HepG2 (cell line): ENCODE results near the gene MRS2. TPM values are rescaled to one million over a fixed set of nuclear protein-coding genes. Genes with fewer than 3 reads are reported as not detected.

Experiments
- ATAC-seq: fragments of 200-7000 bp; cut with Tn5 transposase; 3 replicates; pipeline ENCODE4 v1.9.1; 2020; ENCODE audit warnings: mild to moderate bottlenecking, moderate library complexity
- BruUV-seq: library from RNA; stranded (reverse); fragments of 400-500 nt; replicated peaks from 2 replicates; lab custom pipeline; 2021; lab: Mats Ljungman, UMichigan
- CTCF ChIA-PET: fragments of 300-600 bp; formaldehyde crosslinking; extraction: SDS; loops from one replicate; lab custom pipeline; 2021; ENCODE audit warnings: low total read pairs, inconsistent platforms, low intra/inter-chr PET ratio; lab: Yijun Ruan, JAX
- POLR2A ChIA-PET: fragments of 350-600 bp; sonication (Branson Sonifier 250); formaldehyde crosslinking; loops from one replicate; lab custom pipeline; 2020; ENCODE audit warnings: antibody characterized with exemption, inconsistent platforms; lab: Yijun Ruan, JAX
- DNase-seq: peaks from one replicate; pipeline ENCODE4 v3.0.0-alpha.2; 2015; ENCODE audit warnings: low spot score
- FAIRE-seq: peaks from 3 replicates; lab custom pipeline; 2011; peaks lifted over from hg19 to GRCh38; lab: Jason Lieb, UNC
- H2AFZ ChIP-seq: one replicate; pipeline ENCODE4 v1.6.1; 2011; ENCODE audit warnings: low read length, inconsistent platforms
- H3K27ac ChIP-seq: fragments of 300-600 bp; 3 replicates; pipeline ENCODE4 v1.8.0; 2011; ENCODE audit warnings: mixed run types, mild to moderate bottlenecking, mixed read lengths, low read length, inconsistent platforms; ENCODE audit not compliant: insufficient read depth; ENCODE audit errors: extremely low read length
- H3K27me3 ChIP-seq, 2 experiments: fragments of 200-600 bp in 1 of 2; 2 replicates in 1 of 2; 3 replicates in 1 of 2; pipeline versions ENCODE4 v1.6.0 to v1.8.0; 2011; ENCODE audit warnings: low read length in 2 of 2, mild to moderate bottlenecking in 2 of 2, moderate library complexity in 2 of 2, inconsistent platforms in 1 of 2; ENCODE audit not compliant: insufficient read depth in 2 of 2, control insufficient read depth in 1 of 2
- H3K36me3 ChIP-seq, 2 experiments: fragments of 200-600 bp in 1 of 2; replicated peaks in 1 of 2; 2 replicates in 1 of 2; 3 replicates in 1 of 2; pipeline versions ENCODE4 v1.5.1 to v1.8.0; 2011; ENCODE audit warnings: low read length in 2 of 2, inconsistent platforms in 1 of 2; ENCODE audit not compliant: insufficient read depth in 2 of 2, control insufficient read depth in 1 of 2
- H3K4me1 ChIP-seq: 2 replicates; pipeline ENCODE4 v1.5.1; 2012; ENCODE audit warnings: low read length, inconsistent platforms; ENCODE audit not compliant: insufficient read depth
- H3K4me2 ChIP-seq: 2 replicates; pipeline ENCODE4 v1.6.0; 2011; ENCODE audit warnings: low read depth, low read length, inconsistent platforms
- H3K4me3 ChIP-seq, 3 experiments: fragments of 200-600 bp in 1 of 3; sonication (generic), shearing (Covaris generic) in 1 of 3; replicated peaks in 1 of 3; 2 replicates each; pipeline ENCODE4 v1.5.1; 2011 to 2016; ENCODE audit warnings: low read length in 3 of 3, inconsistent platforms in 2 of 3, low read depth in 2 of 3, mild to moderate bottlenecking in 2 of 3, control low read depth in 1 of 3, mixed read lengths in 1 of 3; ENCODE audit not compliant: insufficient read depth in 1 of 3
- H3K79me2 ChIP-seq: one replicate; pipeline ENCODE4 v1.6.1; 2011; ENCODE audit warnings: low read length, inconsistent platforms; ENCODE audit not compliant: insufficient read depth
- H3K9ac ChIP-seq: 2 replicates; pipeline ENCODE4 v1.6.0; 2011; ENCODE audit warnings: mild to moderate bottlenecking, low read depth, low read length, inconsistent platforms; ENCODE audit not compliant: insufficient read depth
- H3K9me3 ChIP-seq: 2 replicates; pipeline ENCODE4 v1.5.1; 2012; ENCODE audit warnings: mild to moderate bottlenecking, low read length
- H4K20me1 ChIP-seq: 2 replicates; pipeline ENCODE4 v1.6.0; 2011; ENCODE audit warnings: inconsistent platforms, mild to moderate bottlenecking, low read length, moderate library complexity; ENCODE audit not compliant: insufficient read depth
- CBX5 ChIP-seq: sonication (generic); formaldehyde crosslinking; IDR thresholded peaks from 2 replicates; pipeline ENCODE4 v1.4.0; 2020; ENCODE audit warnings: missing genetic modification reagents, borderline replicate concordance
- CEBPB ChIP-seq: IDR thresholded peaks from 2 replicates; pipeline ENCODE4 v1.6.1; 2011; ENCODE audit warnings: low read depth, low read length, improper control_type of control experiment, borderline replicate concordance
- ETV6 ChIP-seq: sonication (generic); formaldehyde crosslinking; conservative IDR thresholded peaks from 2 replicates; pipeline ENCODE4 v1.4.0; 2020; ENCODE audit warnings: missing genetic modification reagents
- GATA4 ChIP-seq: sonication (generic); IDR thresholded peaks from 2 replicates; pipeline ENCODE4 v1.6.1; 2016; ENCODE audit warnings: antibody characterized with exemption, low read depth, borderline replicate concordance
- IRF9 ChIP-seq: sonication (generic); formaldehyde crosslinking; IDR thresholded peaks from 2 replicates; pipeline ENCODE4 v1.8.0; 2022; ENCODE audit warnings: missing genetic modification reagents, mild to moderate bottlenecking, borderline replicate concordance
- KAT7 ChIP-seq: IDR thresholded peaks from 2 replicates; pipeline ENCODE4 v1.6.1; 2018; ENCODE audit warnings: borderline replicate concordance, missing compliant biosample characterization
- MLLT10 ChIP-seq: sonication (generic); formaldehyde crosslinking; IDR thresholded peaks from 2 replicates; pipeline ENCODE4 v1.4.0; 2020; ENCODE audit warnings: missing genetic modification reagents
- MTA3 ChIP-seq: sonication (generic); formaldehyde crosslinking; IDR thresholded peaks from 2 replicates; pipeline ENCODE4 v1.4.0; 2020; ENCODE audit warnings: missing genetic modification reagents
- SCMH1 ChIP-seq: sonication (generic); formaldehyde crosslinking; IDR thresholded peaks from 2 replicates; pipeline ENCODE4 v1.9.0; 2021; ENCODE audit warnings: missing genetic modification reagents, mild to moderate bottlenecking, borderline replicate concordance
- SKI ChIP-seq: fragments of 450-650 bp; IDR thresholded peaks from one replicate; pipeline ENCODE4 v1.6.1; 2018; ENCODE audit warnings: mild to moderate bottlenecking; ENCODE audit not compliant: partially characterized antibody
- TIGD3 ChIP-seq: sonication (generic); formaldehyde crosslinking; IDR thresholded peaks from 2 replicates; pipeline ENCODE4 v1.5.1; 2020; ENCODE audit warnings: mild to moderate bottlenecking, missing genetic modification reagents, borderline replicate concordance
- ZBTB42 ChIP-seq: sonication (generic); formaldehyde crosslinking; IDR thresholded peaks from 2 replicates; pipeline ENCODE4 v1.5.0; 2020; ENCODE audit warnings: mild to moderate bottlenecking, missing genetic modification reagents
- ZMYM4 ChIP-seq: sonication (generic); formaldehyde crosslinking; IDR thresholded peaks from 2 replicates; pipeline ENCODE4 v1.8.1; 2023; ENCODE audit warnings: mild to moderate bottlenecking, missing genetic modification reagents
- ZNF275 ChIP-seq: sonication (generic); formaldehyde crosslinking; IDR thresholded peaks from 2 replicates; pipeline ENCODE4 v1.8.0; 2022; ENCODE audit warnings: missing genetic modification reagents, mild to moderate bottlenecking, inconsistent platforms, borderline replicate concordance
- ZNF572 ChIP-seq: sonication (generic); formaldehyde crosslinking; IDR thresholded peaks from 2 replicates; pipeline ENCODE4 v1.5.1; 2020; ENCODE audit warnings: mild to moderate bottlenecking, missing genetic modification reagents
- ZSCAN29 ChIP-seq: sonication (generic); formaldehyde crosslinking; conservative IDR thresholded peaks from 2 replicates; pipeline ENCODE4 v1.4.0; 2020; ENCODE audit warnings: mild to moderate bottlenecking, missing genetic modification reagents
- WGBS: methylation state at CpG from one replicate; pipeline ENCODE4 v1.1.6; 2017; ENCODE audit warnings: low lambda C conversion rate; 5-methylcytosine and 5-hydroxymethylcytosine counted together
- in situ Hi-C: cut with HindIII; loops from 2 replicates; pipeline ENCODE4 v1.10.0; 2017; ENCODE audit warnings: low pct_unique_long_range_greater_than_20kb; ENCODE audit not compliant: extremely low pct_ligation_motif_present
- intact Hi-C: fragments of 100-400 bp; cut with micrococcal nuclease; formaldehyde crosslinking; loops from one replicate; pipeline ENCODE4 v1.10.0; 2022; ENCODE audit not compliant: unreplicated experiment
- polyA plus RNA-seq, 8 experiments: library from polyadenylated mRNA; depleted of rRNA in 3 of 8; stranded (reverse) in 7 of 8; unstranded in 1 of 8; fragments of >200 nt; fragmentation: Illumina TruSeq in 4 of 8; extraction: Trizol in 4 of 8; gene quantifications; 2 replicates each; pipeline versions ENCODE4 v1.2.1 to v1.2.3, GENCODE V29; 2011 to 2016; ENCODE audit warnings: low read depth in 4 of 8, missing spikeins in 1 of 8, mixed read lengths in 1 of 8; ENCODE audit not compliant: insufficient read depth in 1 of 8
- total RNA-seq, 5 experiments: library from RNA; depleted of rRNA; stranded (reverse); fragments of >200 nt; fragmentation: Illumina TruSeq; extraction: Trizol; gene quantifications; 2 replicates each; pipeline ENCODE4 v1.2.3, GENCODE V29; 2016; ENCODE audit warnings: low read depth in 1 of 5

Gene MRS2
- total and polyA plus RNA-seq, 2 of the 13 experiments (the other 11 are each of a cell fraction or from before 2014, with no cell fraction given): 31.1 to 83.8 TPM

GRCh38 chr6:24458134-24458533 is 55.4 kb downstream of the MRS2 start (continued):
- no peak for TF ChIP-seq ETV6 (CRISPR knock-in tag)
- no peak for TF ChIP-seq TIGD3 (CRISPR knock-in tag)
- TF ChIP-seq SKI: no peak

GRCh38 chr6:24458941-24459340 is 56.2 kb downstream of the MRS2 start:
- Histone ChIP-seq H2AFZ (no peak overlapping the region), H3K9me3 (no peaks in the 10 kb centered on the region), H4K20me1 (no peaks in the 10 kb centered on the region), H3K79me2 (no peaks in the 10 kb centered on the region), H3K4me2 (no peak overlapping the region), H3K27me3 (no peaks in the 10 kb centered on the region), H3K36me3 (no peaks in the 10 kb centered on the region), H3K9ac (no peak overlapping the region), H3K27ac (no peak overlapping the region), H3K4me3 (no peak overlapping the region), H3K4me1 (no peaks in the 10 kb centered on the region)
- no peak for DNase-seq
- in situ Hi-C loops: no loop called here
- ATAC-seq: no peak; the same call in 2 of the 3 replicates
- CTCF ChIA-PET: no interaction called here
- no TSS peak for BruUV-seq
- TF ChIP-seq CEBPB: peak; percentile 42; the same call in 1 of the 2 replicates
- no peak for TF ChIP-seq MTA3
- no peak for TF ChIP-seq ZMYM4 (CRISPR knock-in tag)
- FAIRE-seq: no peak
- 95% methylated on average over 2 of the region's 2 CpGs for WGBS
- intact Hi-C loops: no loop called here
- POLR2A ChIA-PET: no interaction called here

GRCh38 chr6:24460966-24461365 is 58.2 kb downstream of the MRS2 start:
- no peak overlapping the region for H3K27ac ChIP-seq
- no peaks in the 10 kb centered on the region for H3K79me2 ChIP-seq
- intact Hi-C loops (no loop called here), in situ Hi-C loops (no loop called here)
- CTCF ChIA-PET: no interaction called here
- FAIRE-seq (no peak), ATAC-seq (no peak), DNase-seq (no peak)
- no peaks in the 10 kb centered on the region for H3K36me3 ChIP-seq
- no peak overlapping the region for H3K9ac ChIP-seq
- H4K20me1 ChIP-seq: no peaks in the 10 kb centered on the region
- POLR2A ChIA-PET: no interaction called here
- no TSS peak for BruUV-seq
- H3K4me3 ChIP-seq: no peak overlapping the region
- no peaks in the 10 kb centered on the region for H3K4me1 ChIP-seq
- H3K27me3 ChIP-seq: no peaks in the 10 kb centered on the region
- H2AFZ ChIP-seq: no peak overlapping the region
- no peaks in the 10 kb centered on the region for H3K9me3 ChIP-seq
- H3K4me2 ChIP-seq: no peak overlapping the region
- 98% methylated on average over 4 of the region's 4 CpGs for WGBS
- TF ChIP-seq SCMH1 (no peak), ZNF275 (CRISPR knock-in tag) (no peak), ZBTB42 (no peak), IRF9 (CRISPR knock-in tag) (no peak), ZNF572 (CRISPR knock-in tag) (no peak), MLLT10 (CRISPR knock-in tag) (no peak), KAT7 (CRISPR knock-in tag) (no peak), GATA4 (no peak), CBX5 (no peak), ZSCAN29 (no peak)
